Measurements from ENCODE around the gene ZNF408.

ZNF408 gene

GRCh38 chr11:46659908-46660307 lies 40.9 kb upstream of the ZNF408 start:
- H2BK12ac ChIP-seq (ENCODE audit: low read length), result no peak overlapping the region
- no peak overlapping the region for H2AK5ac ChIP-seq (ENCODE audit: low read depth, low read length)
- no peak overlapping the region for H3K23ac ChIP-seq (ENCODE audit: low read depth, low read length, poor library complexity)
- no peak overlapping the region for H3K27ac ChIP-seq (replicated peaks; ENCODE audit: low read length)
- H3K4me3 ChIP-seq (ENCODE audit: low read length in 2 of 2), result no peak overlapping the region
- no peak overlapping the region for H3K14ac ChIP-seq (ENCODE audit: low read length)
- no peak overlapping the region for H2BK120ac ChIP-seq (ENCODE audit: low read depth, low read length)
- H3K79me1 ChIP-seq (ENCODE audit: low read depth, low read length), result no peaks in the 10 kb centered on the region
- no peak overlapping the region for H4K91ac ChIP-seq (ENCODE audit: low read depth, low read length, poor library complexity)
- H2AFZ ChIP-seq (ENCODE audit: low read length), result no peak overlapping the region
- no CpG with 5 or more reads among the region's 1 CpG for WGBS, 2 donors (ENCODE audit: extremely low coverage in 2 of 2, insufficient read length in 2 of 2, insufficient replicate concordance in 1 of 2)
- H2BK5ac ChIP-seq (ENCODE audit: low read length), result no peak overlapping the region
- no peak overlapping the region for H3K18ac ChIP-seq (ENCODE audit: low read length)
- no peak for DNase-seq (ENCODE audit: low spot score)
- H3K4ac ChIP-seq (ENCODE audit: low read length), result no peak overlapping the region
- H3K9ac ChIP-seq (ENCODE audit: low read depth, low read length, poor library complexity), result no peak overlapping the region
- H3K36me3 ChIP-seq (replicated peaks in 1 of 2; ENCODE audit: control insufficient read depth in 2 of 2, insufficient read depth in 2 of 2, low read length in 2 of 2), result peaks cover 28 to 90% of the 10 kb centered on the region in 2 donors
- no peak overlapping the region for H2BK15ac ChIP-seq (ENCODE audit: low read length)
- no peak overlapping the region for H3K4me2 ChIP-seq (ENCODE audit: insufficient read depth, low read length, poor library complexity, severe bottlenecking)
- no peaks in the 10 kb centered on the region for H3K9me3 ChIP-seq (replicated peaks in 1 of 2; ENCODE audit: control insufficient read depth in 2 of 2, insufficient read depth in 1 of 2, low read depth in 1 of 2, low read length in 2 of 2)
- H4K8ac ChIP-seq (ENCODE audit: low read depth, low read length), result no peak overlapping the region
- H3K27me3 ChIP-seq (ENCODE audit: control insufficient read depth in 3 of 3, insufficient read depth in 3 of 3, low read depth in 1 of 3, low read length in 3 of 3), result no peaks in the 10 kb centered on the region
- no peaks in the 10 kb centered on the region for H3K4me1 ChIP-seq (ENCODE audit: control insufficient read depth in 2 of 2, insufficient read depth in 1 of 2, low read depth in 1 of 2, low read length in 2 of 2)

GRCh38 chr11:46661836-46662235 lies 39.0 kb upstream of the ZNF408 start:
- Histone ChIP-seq H3K23ac (ENCODE audit: low read depth, low read length, poor library complexity) (no peak overlapping the region), H3K9me3 (replicated peaks in 1 of 2; ENCODE audit: control insufficient read depth in 2 of 2, insufficient read depth in 1 of 2, low read depth in 1 of 2, low read length in 2 of 2) (no peaks in the 10 kb centered on the region), H2AFZ (ENCODE audit: low read length) (no peak overlapping the region), H3K4me1 (ENCODE audit: control insufficient read depth in 2 of 2, insufficient read depth in 1 of 2, low read depth in 1 of 2, low read length in 2 of 2) (no peaks in the 10 kb centered on the region), H3K4me3 (ENCODE audit: low read length in 2 of 2) (no peak overlapping the region), H3K79me1 (ENCODE audit: low read depth, low read length) (no peaks in the 10 kb centered on the region), H3K9ac (ENCODE audit: low read depth, low read length, poor library complexity) (no peak overlapping the region), H3K14ac (ENCODE audit: low read length) (no peak overlapping the region), H2AK5ac (ENCODE audit: low read depth, low read length) (no peak overlapping the region), H3K27me3 (ENCODE audit: control insufficient read depth in 3 of 3, insufficient read depth in 3 of 3, low read depth in 1 of 3, low read length in 3 of 3) (no peaks in the 10 kb centered on the region), H3K4ac (ENCODE audit: low read length) (no peak overlapping the region), H3K27ac (replicated peaks; ENCODE audit: low read length) (no peak overlapping the region), H4K8ac (ENCODE audit: low read depth, low read length) (no peak overlapping the region), H2BK5ac (ENCODE audit: low read length) (no peak overlapping the region), H2BK120ac (ENCODE audit: low read depth, low read length) (no peak overlapping the region), H3K4me2 (ENCODE audit: insufficient read depth, low read length, poor library complexity, severe bottlenecking) (no peak overlapping the region), H3K36me3 (replicated peaks in 1 of 2; ENCODE audit: control insufficient read depth in 2 of 2, insufficient read depth in 2 of 2, low read length in 2 of 2) (peaks cover 33 to 91% of the 10 kb centered on the region in 2 donors), H2BK12ac (ENCODE audit: low read length) (no peak overlapping the region), H4K91ac (ENCODE audit: low read depth, low read length, poor library complexity) (no peak overlapping the region), H3K18ac (ENCODE audit: low read length) (no peak overlapping the region), H2BK15ac (ENCODE audit: low read length) (no peak overlapping the region)
- no peak for DNase-seq (ENCODE audit: low spot score)

- Histone ChIP-seq H3K4me3 (ENCODE audit: low read length in 2 of 2) (no peak overlapping the region), H3K18ac (ENCODE audit: low read length) (no peak overlapping the region), H4K8ac (ENCODE audit: low read depth, low read length) (no peak overlapping the region), H3K36me3 (replicated peaks in 1 of 2; ENCODE audit: control insufficient read depth in 2 of 2, insufficient read depth in 2 of 2, low read length in 2 of 2) (peaks cover 30 to 91% of the 10 kb centered on the region in 2 donors), H3K4ac (ENCODE audit: low read length) (no peak overlapping the region), H3K27me3 (ENCODE audit: control insufficient read depth in 3 of 3, insufficient read depth in 3 of 3, low read depth in 1 of 3, low read length in 3 of 3) (no peaks in the 10 kb centered on the region), H2BK120ac (ENCODE audit: low read depth, low read length) (no peak overlapping the region), H3K4me2 (ENCODE audit: insufficient read depth, low read length, poor library complexity, severe bottlenecking) (no peak overlapping the region), H3K79me1 (ENCODE audit: low read depth, low read length) (no peaks in the 10 kb centered on the region), H3K9me3 (replicated peaks in 1 of 2; ENCODE audit: control insufficient read depth in 2 of 2, insufficient read depth in 1 of 2, low read depth in 1 of 2, low read length in 2 of 2) (no peaks in the 10 kb centered on the region), H3K14ac (ENCODE audit: low read length) (no peak overlapping the region), H2BK5ac (ENCODE audit: low read length) (no peak overlapping the region), H3K23ac (ENCODE audit: low read depth, low read length, poor library complexity) (no peak overlapping the region), H2BK15ac (ENCODE audit: low read length) (no peak overlapping the region), H3K4me1 (ENCODE audit: control insufficient read depth in 2 of 2, insufficient read depth in 1 of 2, low read depth in 1 of 2, low read length in 2 of 2) (no peaks in the 10 kb centered on the region), H3K27ac (replicated peaks; ENCODE audit: low read length) (no peak overlapping the region), H2AFZ (ENCODE audit: low read length) (no peak overlapping the region), H3K9ac (ENCODE audit: low read depth, low read length, poor library complexity) (no peak overlapping the region), H4K91ac (ENCODE audit: low read depth, low read length, poor library complexity) (no peak overlapping the region), H2AK5ac (ENCODE audit: low read depth, low read length) (no peak overlapping the region), H2BK12ac (ENCODE audit: low read length) (no peak overlapping the region)
- DNase-seq (ENCODE audit: low spot score), result no peak
These were observed 38.5 kb upstream of the ZNF408 start for GRCh38 chr11:46662366-46662765.

- H2BK120ac ChIP-seq (ENCODE audit: low read depth, low read length), result no peak overlapping the region
- H2BK5ac ChIP-seq (ENCODE audit: low read length), result no peak overlapping the region
- no peak overlapping the region for H3K14ac ChIP-seq (ENCODE audit: low read length)
- no peak overlapping the region for H2BK12ac ChIP-seq (ENCODE audit: low read length)
- H4K91ac ChIP-seq (ENCODE audit: low read depth, low read length, poor library complexity), result no peak overlapping the region
- H3K4me3 ChIP-seq (ENCODE audit: low read length in 2 of 2), result no peak overlapping the region
- WGBS, 2 donors (ENCODE audit: extremely low coverage in 2 of 2, insufficient read length in 2 of 2, insufficient replicate concordance in 1 of 2), result no CpG with 5 or more reads among the region's 4 CpGs
- no peaks in the 10 kb centered on the region for H3K27me3 ChIP-seq (ENCODE audit: control insufficient read depth in 3 of 3, insufficient read depth in 3 of 3, low read depth in 1 of 3, low read length in 3 of 3)
- H3K4ac ChIP-seq (ENCODE audit: low read length), result no peak overlapping the region
- H3K9me3 ChIP-seq (replicated peaks in 1 of 2; ENCODE audit: control insufficient read depth in 2 of 2, insufficient read depth in 1 of 2, low read depth in 1 of 2, low read length in 2 of 2), result peaks cover 0 to 3% of the 10 kb centered on the region in 2 donors
- no peaks in the 10 kb centered on the region for H3K4me1 ChIP-seq (ENCODE audit: control insufficient read depth in 2 of 2, insufficient read depth in 1 of 2, low read depth in 1 of 2, low read length in 2 of 2)
- H2AFZ ChIP-seq (ENCODE audit: low read length), result no peak overlapping the region
- H3K23ac ChIP-seq (ENCODE audit: low read depth, low read length, poor library complexity), result no peak overlapping the region
- H3K79me1 ChIP-seq (ENCODE audit: low read depth, low read length), result no peaks in the 10 kb centered on the region
- peaks cover 34 to 92% of the 10 kb centered on the region in 2 donors for H3K36me3 ChIP-seq (replicated peaks in 1 of 2; ENCODE audit: control insufficient read depth in 2 of 2, insufficient read depth in 2 of 2, low read length in 2 of 2)
- no peak for DNase-seq (ENCODE audit: low spot score)
- H3K9ac ChIP-seq (ENCODE audit: low read depth, low read length, poor library complexity), result no peak overlapping the region
- no peak overlapping the region for H4K8ac ChIP-seq (ENCODE audit: low read depth, low read length)
- H3K4me2 ChIP-seq (ENCODE audit: insufficient read depth, low read length, poor library complexity, severe bottlenecking), result no peak overlapping the region
- H2AK5ac ChIP-seq (ENCODE audit: low read depth, low read length), result no peak overlapping the region
- no peak overlapping the region for H2BK15ac ChIP-seq (ENCODE audit: low read length)
- no peak overlapping the region for H3K27ac ChIP-seq (replicated peaks; ENCODE audit: low read length)
- no peak overlapping the region for H3K18ac ChIP-seq (ENCODE audit: low read length)
These were observed 37.4 kb upstream of the ZNF408 start for GRCh38 chr11:46663277-46663940.
